Measurements from ENCODE around the gene ZNF350.

Gene ZNF350

GRCh38 chr19:52022193-52022592, 35.6 kb upstream of the ZNF350 start:
- Histone ChIP-seq H3K9me3 (ENCODE audit: severe bottlenecking) (no peaks in the 10 kb centered on the region), H3K36me3 (peaks cover 78% of the 10 kb centered on the region), H3K27me3 (ENCODE audit: insufficient read depth, low read depth, severe bottlenecking) (no peaks in the 10 kb centered on the region), H3K4me3 (ENCODE audit: low read depth, low read length) (no peak overlapping the region), H3K27ac (no peak overlapping the region)
- DNase-seq = no peak
- no peak for TF ChIP-seq CTCF (IDR thresholded peaks at IDR 0.05; ENCODE audit: low read depth, low read length)

- no peak for DNase-seq
- Histone ChIP-seq H3K4me3 (ENCODE audit: low read depth, low read length) (no peak overlapping the region), H3K36me3 (peaks cover 85% of the 10 kb centered on the region), H3K27ac (no peak overlapping the region), H3K9me3 (ENCODE audit: severe bottlenecking) (no peaks in the 10 kb centered on the region), H3K27me3 (ENCODE audit: insufficient read depth, low read depth, severe bottlenecking) (no peaks in the 10 kb centered on the region)
- no peak for TF ChIP-seq CTCF (IDR thresholded peaks at IDR 0.05; ENCODE audit: low read depth, low read length)
These were observed 33.9 kb upstream of the ZNF350 start for GRCh38 chr19:52020506-52020905.

- Histone ChIP-seq H3K36me3 (peaks cover 13% of the 10 kb centered on the region), H3K27ac (no peak overlapping the region), H3K4me3 (ENCODE audit: low read depth, low read length) (no peak overlapping the region), H3K9me3 (ENCODE audit: severe bottlenecking) (peaks cover 4% of the 10 kb centered on the region), H3K27me3 (ENCODE audit: insufficient read depth, low read depth, severe bottlenecking) (no peaks in the 10 kb centered on the region)
- TF ChIP-seq CTCF (IDR thresholded peaks at IDR 0.05; ENCODE audit: low read depth, low read length) = no peak
- DNase-seq = no peak
These were observed 24.0 kb upstream of the ZNF350 start for GRCh38 chr19:52010674-52011073.

DNA sequence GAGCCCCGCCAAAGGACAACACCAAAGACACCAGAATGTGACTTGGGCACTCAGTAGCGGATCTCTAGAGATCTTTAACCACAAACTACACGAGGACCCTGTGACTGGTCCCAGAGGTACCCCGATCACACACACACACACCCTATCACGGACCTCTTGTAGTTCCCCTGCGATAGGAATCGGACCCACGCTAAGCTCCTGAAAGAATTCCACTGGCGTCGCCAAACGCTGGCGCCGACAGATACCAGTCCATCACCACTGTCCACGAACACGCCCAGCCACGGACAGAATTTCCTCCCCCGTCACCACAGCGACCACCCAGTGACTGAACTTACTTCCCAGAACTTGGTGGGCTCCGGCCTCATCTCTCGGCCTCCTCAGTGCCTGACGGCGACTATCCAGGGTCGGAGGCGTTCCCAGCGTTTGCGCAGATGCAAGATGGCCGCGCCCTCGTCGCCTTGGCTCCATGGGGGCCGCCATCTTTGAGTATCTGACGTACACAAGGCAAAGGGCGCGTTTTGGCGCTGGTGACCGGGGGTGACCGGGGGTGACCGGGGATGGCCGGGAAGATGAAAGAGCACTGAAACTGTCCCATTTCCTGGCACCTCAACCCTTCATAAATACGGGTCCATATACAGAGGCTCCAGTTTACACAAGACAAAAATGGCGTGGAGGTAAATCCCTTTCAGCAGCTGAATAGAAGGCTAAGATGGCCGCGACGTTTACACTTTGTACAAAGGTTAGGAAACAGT, 21.3 kb upstream of the ZNF350 start, which contains the start of gene ZNF615:
Gene ZNF615, minus strand, starts transcription at position 406 of the 752 bp plus-strand sequence. CDS start 4,500 bp downstream, outside the sequence.
- no peak for TF ChIP-seq CTCF (IDR thresholded peaks at IDR 0.05; ENCODE audit: low read depth, low read length)

DNA sequence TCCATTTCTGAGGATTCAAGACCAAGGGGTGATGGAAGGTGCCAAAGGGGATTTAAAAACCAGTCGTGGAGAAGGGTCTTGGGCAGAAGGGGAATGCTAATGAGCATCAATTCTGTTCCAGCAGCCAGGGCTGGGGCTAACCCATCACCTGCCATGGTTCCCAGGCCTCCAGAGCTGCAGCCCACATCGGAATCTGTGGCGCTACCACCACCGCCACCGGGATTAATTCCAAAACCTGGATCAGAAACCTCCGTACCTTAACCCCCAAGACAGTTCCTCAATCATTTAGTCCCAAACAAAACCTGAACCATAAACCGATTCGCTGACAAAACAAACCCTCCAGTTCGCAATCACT, 20.8 kb upstream of the ZNF350 start:
- TF ChIP-seq CTCF (IDR thresholded peaks at IDR 0.05; ENCODE audit: low read depth, low read length) = no peak
- DNase-seq = no peak
- no peaks in the 10 kb centered on the region for H3K27me3 ChIP-seq (ENCODE audit: insufficient read depth, low read depth, severe bottlenecking)
- peak overlapping the region; percentile 88 for H3K4me3 ChIP-seq (ENCODE audit: low read depth, low read length)
- peaks cover 4% of the 10 kb centered on the region for H3K9me3 ChIP-seq (ENCODE audit: severe bottlenecking)
- no peak overlapping the region for H3K27ac ChIP-seq
- peaks cover 10% of the 10 kb centered on the region for H3K36me3 ChIP-seq

More for the DNA sequence above, 21.3 kb upstream of the ZNF350 start, which contains the start of gene ZNF615:
- Histone ChIP-seq H3K36me3 (peaks cover 14% of the 10 kb centered on the region), H3K27me3 (ENCODE audit: insufficient read depth, low read depth, severe bottlenecking) (no peaks in the 10 kb centered on the region), H3K27ac (peak within 1 kb of the TSS; percentile 81), H3K4me3 (ENCODE audit: low read depth, low read length) (peak within 1 kb of the TSS; percentile 88), H3K9me3 (ENCODE audit: severe bottlenecking) (peaks cover 4% of the 10 kb centered on the region)
- DNase-seq = peak; percentile 87
